Measurements from ENCODE around the gene MYH14. TPM values are rescaled to one million over a fixed set of nuclear protein-coding genes. Genes with fewer than 3 reads are reported as not detected.

The MYH14 gene
- total and polyA plus RNA-seq, 9 of the 15 experiments (the other 6 are each of a cell fraction or from before 2014, with no cell fraction given), result 0.04 to 0.86 (median 0.19) TPM; not detected in 2

- no peak for TF ChIP-seq BCLAF1 (IDR thresholded peaks at IDR 0.05; ENCODE audit: borderline replicate concordance in 1 of 2, control insufficient read depth in 1 of 2, low read depth in 2 of 2, low read length in 1 of 2)
- no peak for TF ChIP-seq ZFP91 (CRISPR knock-in tag; IDR thresholded peaks at IDR 0.05)
- no peak for TF ChIP-seq NKRF (IDR thresholded peaks at IDR 0.05; ENCODE audit: borderline replicate concordance)
- no peak for TF ChIP-seq ZNF609 (CRISPR knock-in tag; IDR thresholded peaks at IDR 0.05; ENCODE audit: borderline replicate concordance)
- TF ChIP-seq ZNF175 (CRISPR knock-in tag; IDR thresholded peaks at IDR 0.05; ENCODE audit: low read depth), result no peak
- TF ChIP-seq IRF2 (CRISPR knock-in tag; IDR thresholded peaks at IDR 0.05), result no peak
- no peak for TF ChIP-seq ZNF146 (CRISPR knock-in tag; IDR thresholded peaks at IDR 0.05; ENCODE audit: unreplicated experiment)
- TF ChIP-seq KLF1 (tag; IDR thresholded peaks at IDR 0.05), result no peak
- TF ChIP-seq MLLT1 (IDR thresholded peaks at IDR 0.05), result 0 out of 4 replicates have a peak, but pooled peaks of 1 of the 2 experiments have one; percentile 18
- no peak for TF ChIP-seq MCM7 (IDR thresholded peaks at IDR 0.05)
- no peak for TF ChIP-seq DLX4 (CRISPR knock-in tag; IDR thresholded peaks at IDR 0.05)
Measured at GRCh38 chr19:50358483-50359327, 155.3 kb downstream of the MYH14 start (continued).

All from K562 (cell line).